ENCODE results near the gene KLF2.

KLF2 gene

DNA sequence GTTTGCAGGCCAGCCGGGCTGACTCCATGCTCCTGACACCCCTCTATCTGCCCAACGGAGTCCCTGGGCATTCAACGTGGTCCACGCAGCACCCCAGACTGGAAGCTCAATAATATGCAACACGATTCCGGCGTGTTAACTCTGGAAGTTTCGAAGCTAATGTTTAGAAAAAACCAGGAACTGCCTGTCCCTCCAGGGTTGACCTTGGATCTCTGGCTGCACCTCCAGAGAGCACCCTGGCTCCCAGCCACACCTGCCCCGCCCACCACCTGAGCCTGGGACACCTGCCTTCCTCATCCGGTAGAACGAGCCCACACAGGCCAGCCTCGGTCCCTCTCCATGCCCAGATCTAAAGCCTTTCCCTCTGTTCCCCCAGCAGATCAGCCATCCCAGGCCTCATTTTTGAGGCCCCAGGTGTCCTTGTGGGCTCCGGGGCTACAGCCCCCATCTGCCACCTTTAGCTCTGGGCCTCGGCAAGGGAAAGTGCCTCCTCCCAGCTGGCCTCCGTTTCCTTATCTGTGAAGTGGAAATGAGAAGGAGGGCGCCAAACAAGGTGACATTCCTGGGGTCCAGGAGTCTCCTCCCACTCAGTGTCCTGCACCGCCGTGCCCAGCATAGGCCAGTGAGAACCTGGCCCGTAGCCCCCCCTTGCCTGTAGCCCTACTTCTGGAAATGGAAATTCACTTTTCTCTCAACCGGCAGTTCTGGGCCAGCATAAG, 38.7 kb downstream of the KLF2 start:
- DNase-seq (ENCODE audit: low read depth in 2 of 2): no peak

DNA sequence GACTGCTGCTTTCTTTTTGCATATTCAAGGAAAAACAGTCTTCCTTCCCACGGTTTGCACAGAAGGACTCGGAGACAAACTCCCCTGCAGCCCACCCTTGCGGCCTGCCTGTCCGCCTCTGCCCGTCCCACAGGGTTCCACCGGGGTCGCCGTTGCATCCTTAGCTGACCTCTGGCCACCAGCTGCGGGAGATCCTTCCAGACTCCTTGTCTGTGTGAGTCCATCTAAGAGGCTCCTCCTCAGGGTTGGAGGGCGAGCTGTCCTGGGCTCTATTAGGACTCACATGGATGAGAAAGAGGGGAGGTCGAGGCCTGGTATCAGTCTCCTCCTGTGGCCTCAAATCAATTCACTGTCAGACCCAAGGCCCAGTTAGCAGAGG, 39.2 kb downstream of the KLF2 start:
- no peak for DNase-seq (ENCODE audit: low read depth in 2 of 2)

DNA sequence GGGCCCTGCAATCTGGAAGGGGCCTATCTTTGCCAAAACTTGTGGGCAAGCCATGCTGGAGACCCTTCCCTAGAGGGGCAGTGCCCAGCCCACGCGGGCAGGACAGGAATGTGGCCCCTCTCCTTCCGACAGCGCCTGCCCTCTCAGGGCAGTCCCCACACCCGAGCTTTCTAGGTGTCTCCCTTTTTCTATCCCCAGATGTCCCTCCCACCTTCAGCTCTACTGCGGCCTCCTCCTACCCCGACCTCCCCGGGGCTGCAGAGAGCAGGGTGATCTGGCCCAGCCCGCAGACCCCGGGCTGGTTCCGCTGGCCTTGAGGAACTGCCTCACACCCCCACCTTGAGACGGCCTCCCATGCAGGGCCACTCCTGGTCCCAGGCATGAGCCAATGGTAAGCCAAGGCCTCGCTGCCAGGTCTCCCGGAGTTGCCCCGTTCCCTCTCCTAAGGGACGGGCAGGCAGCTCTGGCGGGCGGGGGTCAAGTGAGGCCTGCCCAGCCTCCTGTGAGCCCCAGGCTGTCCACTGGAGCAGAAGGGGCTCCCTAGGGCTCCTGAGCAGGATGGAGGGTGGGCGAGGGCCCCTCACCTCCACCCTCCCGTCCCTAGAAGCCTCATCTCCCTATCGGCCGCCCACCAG, 39.7 kb downstream of the KLF2 start:
- no peak for DNase-seq (ENCODE audit: low read depth in 2 of 2)

DNA sequence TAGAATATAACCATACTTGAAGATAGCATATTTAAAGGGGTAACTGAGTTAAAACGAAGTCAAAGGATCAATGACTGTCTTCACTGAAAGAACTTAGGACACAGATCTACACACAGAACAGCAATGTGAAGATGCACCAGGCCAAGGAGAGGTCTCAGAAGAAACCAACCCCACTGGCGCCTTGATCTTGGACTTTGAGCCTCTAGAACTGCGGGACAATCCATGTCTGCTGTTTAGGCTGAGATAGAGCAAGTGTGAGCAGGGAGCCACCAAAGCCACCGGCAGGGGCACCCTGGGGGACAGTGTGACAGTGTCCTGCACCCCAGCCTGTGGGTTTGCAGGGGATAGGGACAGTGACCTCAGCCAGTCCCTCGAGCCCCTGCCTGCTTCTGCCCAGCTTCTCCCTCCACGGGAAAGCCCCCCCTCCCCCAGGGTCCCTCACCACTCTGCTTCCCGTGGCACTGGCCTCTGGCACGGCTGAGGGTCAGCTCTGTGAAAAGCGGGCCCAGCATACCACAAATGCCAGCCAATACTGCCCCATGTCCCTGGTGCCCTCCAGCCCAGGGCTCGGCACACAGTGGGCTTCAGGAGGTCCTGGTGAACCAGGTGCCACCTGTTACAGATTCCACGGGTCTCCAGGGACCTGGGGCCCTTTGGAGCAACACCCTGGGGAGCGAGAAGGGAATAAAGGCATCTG, 40.8 kb downstream of the KLF2 start:
- no peak for DNase-seq (ENCODE audit: low read depth in 2 of 2)

DNA sequence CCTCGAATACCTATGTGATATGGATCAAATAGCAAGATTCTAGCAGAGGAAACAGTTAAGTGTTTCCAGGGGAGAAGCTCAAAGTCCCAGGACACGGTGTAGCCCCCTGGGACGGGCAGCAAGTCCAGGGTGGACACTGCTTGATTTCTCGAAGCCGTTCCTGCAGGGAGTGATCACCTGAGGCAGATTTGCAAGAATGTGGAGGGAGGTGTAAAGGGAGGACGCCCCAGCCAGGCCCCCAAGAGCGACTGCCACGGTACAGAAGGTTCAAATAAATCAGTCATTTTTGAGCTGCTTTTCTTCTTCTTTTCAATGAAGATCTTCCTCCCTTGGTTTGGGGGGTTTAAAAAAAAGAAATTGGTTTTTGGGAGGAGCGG, 41.4 kb downstream of the KLF2 start:
- no peak for DNase-seq (ENCODE audit: low read depth in 2 of 2)

DNA sequence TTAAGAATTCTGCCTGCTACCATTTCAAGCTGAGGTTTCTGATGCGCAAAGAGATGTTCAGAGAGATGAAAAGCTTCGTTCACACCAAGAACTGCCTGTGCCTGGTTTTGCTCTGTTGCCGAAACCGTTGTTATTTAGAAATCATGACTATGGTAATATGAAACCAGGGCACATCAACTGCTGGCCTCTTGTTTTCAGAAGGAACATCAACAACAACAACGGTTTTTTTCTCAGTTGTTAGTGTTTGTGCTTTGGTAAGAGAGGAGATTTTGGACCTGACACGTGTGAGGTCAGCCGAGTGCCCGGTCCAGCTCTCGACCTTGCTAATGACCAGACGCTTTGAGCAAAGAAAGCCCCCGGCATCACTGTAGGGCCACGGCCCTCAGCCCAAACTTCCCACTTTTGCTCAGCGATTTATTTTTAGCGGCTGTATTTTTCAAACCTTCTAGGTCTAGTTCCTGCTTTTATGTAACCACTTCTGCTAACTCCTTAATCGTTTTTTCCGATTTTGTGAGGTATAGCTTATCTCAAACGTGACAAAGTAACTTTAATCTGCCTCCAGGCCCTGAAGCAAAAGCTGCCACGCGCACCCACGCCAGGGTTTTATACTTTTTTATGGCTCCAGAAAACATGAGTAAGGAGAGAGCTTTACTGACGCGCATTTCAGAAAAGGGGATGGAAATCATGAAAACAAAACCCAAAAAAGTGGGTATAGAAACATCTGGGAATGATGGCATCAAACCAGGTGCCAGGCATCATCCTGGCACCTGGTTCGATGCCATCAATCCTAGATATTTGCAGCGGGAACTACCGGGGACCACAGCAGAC, 42.0 kb downstream of the KLF2 start:
- DNase-seq (ENCODE audit: low read depth in 2 of 2): no peak

DNA sequence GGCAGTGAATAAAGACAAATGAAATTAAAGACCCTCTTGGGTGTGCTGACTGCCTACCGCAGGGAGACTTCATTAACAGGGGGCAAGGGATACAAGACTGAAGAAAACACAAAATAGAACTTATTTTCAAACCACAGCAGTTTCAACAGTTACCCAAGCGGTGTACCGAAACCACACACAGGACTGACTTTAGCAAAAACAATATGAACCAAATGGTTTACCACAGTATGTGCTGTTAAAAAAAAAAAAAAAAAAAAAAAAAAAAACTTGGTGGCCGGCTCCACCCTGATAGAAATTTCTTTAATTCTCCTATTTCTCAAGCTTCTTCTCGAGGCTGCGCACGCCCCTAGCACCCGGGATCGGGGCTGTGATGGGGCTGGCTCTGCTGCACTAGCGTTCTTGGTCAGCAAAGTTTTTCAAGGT, 42.6 kb downstream of the KLF2 start:
- DNase-seq (ENCODE audit: low read depth in 2 of 2): peak in 1 of 2 donors; percentile 21

DNA sequence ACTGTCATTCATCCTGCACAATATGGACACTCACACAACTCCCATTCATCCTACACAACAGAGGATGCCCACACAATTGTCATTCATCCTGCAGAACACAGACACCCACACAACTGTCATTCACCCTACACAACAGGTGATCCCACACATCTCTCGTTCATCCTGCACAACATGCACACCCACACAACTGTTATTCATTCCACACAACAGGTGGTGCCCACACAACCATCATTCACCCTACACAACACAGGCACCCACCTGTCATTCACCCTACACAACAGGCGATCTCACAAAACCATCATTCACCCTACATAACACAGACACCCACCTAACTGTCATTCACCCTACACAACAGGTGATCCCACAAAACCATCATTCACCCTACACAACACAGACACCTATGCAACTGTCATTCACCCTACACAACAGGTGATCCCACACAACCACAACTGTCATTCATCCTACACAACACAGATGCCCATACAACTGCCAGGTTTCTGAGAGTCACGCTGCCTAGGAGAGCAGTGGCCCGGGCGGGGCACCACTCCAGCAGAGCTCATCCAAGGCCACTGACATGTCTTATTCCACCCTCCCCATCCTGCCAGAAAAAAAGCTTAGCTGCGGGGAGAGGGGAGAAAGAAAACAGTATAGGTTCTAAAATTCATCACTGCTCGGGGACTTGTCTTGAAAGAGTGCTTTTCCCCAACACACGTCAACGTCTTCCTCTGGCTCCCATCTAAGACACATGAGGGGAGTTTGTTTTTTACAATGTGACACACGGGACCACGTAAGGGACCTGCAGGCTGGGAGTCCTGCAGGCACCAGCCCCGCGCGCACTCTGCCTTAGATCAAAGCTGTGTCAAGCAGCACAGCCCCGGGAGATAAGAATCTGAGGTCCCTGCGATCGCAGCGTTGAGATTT, 44.0 kb downstream of the KLF2 start:
- DNase-seq (ENCODE audit: low read depth in 2 of 2): no peak

DNA sequence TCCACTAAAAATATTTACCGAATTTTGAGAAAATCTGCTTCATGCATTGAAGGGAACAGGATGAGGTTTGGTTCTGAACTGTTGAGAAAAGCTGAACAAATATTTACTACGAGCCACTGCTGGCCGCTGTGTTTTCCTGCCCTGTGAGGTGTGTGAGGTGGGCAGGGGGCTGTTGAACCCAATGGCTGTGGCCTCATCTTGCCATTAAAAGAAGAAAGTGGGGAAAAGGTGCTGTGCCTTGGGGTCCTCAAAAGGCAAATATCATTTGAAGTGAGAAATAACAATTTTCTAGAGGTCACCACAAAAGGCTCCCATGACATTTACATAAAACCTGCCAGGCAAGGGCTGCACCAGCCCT, 44.7 kb downstream of the KLF2 start:
- DNase-seq (ENCODE audit: low read depth in 2 of 2): no peak

DNA sequence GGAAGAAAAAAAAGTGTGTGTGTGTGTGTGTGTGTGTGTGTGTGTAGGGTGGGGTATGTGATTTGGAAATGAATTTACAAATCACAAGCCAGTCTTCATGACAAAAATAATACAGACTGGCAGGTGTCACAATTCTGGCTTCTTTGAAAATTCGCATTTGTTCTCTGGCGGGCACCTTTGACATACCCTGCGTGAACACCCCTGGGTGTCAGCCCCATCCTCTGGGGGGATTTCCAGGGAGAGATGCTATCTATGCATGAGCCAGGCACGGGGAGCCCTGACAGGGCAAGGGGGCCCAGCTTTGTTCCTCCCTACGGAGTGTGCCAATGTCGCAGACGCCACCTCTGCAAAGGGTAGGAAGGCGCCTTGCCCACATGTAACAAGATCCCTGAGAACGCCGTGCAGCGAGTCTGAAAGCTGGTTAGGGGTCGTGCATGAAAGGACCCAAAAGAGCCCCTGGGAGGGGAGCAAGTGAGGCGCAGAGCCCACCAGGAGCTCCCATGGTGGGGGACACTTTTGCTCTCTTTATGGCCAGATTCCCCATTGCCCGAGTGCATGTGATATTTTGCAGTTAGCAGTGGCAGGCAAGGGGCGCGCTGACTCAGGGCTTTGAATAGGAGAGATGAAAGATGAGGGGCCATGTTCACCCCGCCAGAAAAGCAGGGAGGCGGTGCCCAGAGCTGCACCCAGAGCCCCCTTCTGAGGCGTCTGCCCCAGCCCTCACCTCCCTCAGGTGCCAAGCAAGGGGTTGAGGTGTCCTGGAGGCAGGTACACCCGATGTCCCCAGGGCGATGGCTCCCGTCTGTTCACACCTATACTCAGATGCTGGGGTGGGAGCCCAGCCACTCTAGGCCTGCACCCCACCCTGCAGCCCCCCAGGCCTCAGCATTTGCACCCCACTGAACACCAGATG, 45.3 kb downstream of the KLF2 start:
- DNase-seq (ENCODE audit: low read depth in 2 of 2): peak in 1 of 2 donors; percentile 27

DNA sequence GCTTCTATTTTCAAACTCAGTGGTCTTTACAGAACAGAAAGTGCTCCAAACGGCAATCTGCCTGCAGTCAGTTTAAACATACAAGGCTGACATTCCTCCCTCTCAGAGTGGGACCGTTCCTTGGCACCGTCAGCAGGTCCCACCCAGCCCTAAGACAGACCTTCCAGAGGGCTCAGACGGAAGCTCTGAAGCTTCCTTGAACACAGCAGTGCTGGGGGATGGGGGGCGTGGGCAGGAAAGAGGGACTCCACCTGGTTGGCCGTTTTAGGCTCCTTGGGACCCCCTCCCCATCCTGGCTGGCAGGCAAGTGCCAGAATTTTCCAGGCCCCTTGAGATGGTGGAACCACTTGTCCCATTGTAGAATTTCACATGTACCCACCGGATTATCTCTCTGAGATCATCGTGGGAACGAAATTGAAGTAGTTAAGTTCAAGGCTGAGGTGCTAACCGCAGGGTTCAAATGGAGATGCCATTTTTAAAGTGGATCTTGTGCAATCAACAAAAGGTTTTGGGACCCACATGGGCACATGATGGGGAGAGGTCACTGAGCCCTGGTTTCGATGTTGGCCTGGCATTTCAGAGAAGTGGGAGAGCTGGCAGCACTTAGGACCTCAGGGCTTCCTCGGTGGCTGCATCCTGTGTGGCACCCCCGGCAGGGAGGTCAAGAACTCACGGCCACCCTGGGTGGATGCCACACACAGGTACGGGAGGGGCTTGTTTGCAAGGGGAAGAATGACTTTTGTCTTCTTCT, 46.2 kb downstream of the KLF2 start:
- DNase-seq (ENCODE audit: low read depth in 2 of 2): no peak

DNA sequence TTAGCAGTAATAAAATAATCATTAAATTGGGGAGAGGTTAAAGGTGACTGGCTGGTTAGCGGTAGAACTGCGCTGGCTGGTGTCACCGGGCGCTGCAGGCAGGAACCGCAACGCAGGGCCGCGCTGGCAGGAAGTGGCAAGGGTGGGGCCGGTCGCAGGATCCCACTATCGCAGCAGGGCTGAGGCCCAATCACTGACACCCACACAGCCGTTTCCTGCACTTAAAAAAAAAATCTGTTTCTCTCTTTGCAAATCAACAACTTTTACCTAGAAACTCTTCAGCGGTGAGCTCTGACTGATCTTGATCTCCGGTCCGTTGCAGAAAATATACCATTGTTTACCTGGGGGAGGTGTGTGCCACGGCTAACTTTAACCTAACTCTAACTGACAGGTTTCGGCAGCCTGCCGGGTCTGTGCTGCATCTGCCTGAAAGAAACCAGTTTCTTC, 46.9 kb downstream of the KLF2 start:
- DNase-seq (ENCODE audit: low read depth in 2 of 2): peak; percentile 76 to 78

DNA sequence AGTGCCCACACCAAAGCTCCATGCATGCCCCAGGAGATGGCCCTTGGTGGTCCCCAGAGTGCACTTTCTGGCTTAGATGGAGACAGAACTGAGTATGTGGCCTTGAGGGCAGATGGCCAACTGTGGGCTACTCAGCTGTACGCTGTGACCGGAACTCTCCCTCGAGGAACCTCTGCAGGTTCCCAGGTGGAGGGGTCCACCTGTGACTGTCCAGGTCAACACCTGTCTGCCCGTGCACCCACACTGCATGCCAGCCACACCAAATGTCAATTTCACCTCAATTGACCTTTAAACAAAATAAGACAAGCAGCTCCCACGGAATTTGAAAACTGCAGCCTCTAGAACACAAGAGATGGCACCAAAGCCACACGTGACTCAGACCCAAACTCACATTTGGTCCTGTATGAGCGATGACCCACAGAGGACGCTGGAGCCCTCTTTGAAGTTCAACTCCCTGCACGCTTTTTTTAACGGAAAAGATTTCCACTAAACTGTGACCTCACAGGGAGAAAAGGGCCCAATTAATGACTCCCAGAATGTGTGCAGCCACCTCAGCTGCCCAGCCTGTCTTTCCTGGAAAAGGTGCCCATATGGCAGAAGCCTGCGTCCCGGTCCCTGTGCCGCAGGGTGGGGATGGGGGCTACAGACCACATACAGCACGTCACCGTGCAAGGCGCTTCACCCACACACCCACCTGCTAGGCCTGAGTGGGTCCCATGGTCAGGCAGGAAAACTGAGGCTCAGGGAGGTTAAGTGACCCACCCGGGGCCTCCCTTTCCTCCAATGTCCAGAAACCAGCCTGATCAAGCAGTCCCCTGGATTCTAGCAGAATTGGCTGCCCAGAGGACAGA, 47.7 kb downstream of the KLF2 start:
- DNase-seq (ENCODE audit: low read depth in 2 of 2): no peak

DNA sequence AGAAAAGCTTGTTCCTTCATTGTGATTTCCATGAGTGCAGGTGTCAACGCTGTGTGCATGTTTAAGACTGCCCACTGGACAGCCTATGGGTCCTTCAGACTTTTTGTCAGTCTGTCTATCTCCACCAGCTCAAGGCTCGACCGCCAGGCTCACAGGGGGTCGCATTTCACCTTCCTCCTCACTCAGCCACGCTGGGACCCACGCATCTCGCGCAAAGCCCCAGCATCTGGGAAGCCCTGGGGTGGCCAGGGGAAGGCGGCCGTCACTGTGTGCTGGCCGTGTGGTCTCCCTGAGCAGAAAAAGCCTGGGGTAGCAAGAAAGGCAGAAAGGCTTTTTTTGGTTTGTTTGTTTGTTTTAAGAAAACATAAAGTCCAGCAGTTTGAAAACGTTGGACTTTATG, 48.5 kb downstream of the KLF2 start:
- DNase-seq (ENCODE audit: low read depth in 2 of 2): no peak

DNA sequence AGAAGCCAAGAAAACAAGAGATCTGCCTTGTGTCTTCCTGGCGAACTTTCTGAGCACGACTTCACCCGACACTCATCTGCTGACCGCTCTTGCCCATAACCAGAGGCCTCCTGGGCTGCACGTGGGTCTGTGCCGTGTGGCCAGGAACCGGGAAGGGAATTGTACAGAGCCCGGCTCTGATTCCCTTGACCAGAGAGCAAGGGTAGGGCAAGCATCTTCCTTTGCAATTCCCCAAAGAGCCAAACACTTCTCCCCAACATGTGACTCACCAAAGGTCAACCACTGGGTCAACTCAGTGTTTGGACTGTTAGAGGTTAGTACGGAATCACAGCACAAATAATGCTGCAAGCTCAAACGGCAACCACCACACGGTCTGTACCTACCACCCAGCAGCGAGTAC, 48.9 kb downstream of the KLF2 start:
- no peak for DNase-seq (ENCODE audit: low read depth in 2 of 2)

DNA sequence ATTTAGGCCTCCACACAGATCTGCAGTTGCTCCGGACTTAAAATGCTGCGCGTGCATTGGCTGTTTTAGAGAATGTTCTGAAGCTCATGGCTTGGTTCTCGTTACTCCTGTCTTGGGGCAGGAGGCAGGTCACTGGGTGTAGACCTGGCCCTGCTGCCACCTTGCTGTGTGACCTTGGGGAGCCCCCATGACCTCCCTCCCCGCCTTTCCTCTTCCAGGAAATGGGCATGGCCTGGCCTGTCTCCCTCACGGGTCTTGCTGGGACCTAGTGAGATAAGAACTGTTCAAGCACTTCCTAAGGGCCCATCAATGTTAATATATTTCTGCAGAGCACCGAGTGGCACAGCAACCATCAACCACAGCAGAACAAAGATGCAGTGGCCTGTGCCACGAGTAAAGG, 49.4 kb downstream of the KLF2 start:
- DNase-seq (ENCODE audit: low read depth in 2 of 2): no peak

DNA sequence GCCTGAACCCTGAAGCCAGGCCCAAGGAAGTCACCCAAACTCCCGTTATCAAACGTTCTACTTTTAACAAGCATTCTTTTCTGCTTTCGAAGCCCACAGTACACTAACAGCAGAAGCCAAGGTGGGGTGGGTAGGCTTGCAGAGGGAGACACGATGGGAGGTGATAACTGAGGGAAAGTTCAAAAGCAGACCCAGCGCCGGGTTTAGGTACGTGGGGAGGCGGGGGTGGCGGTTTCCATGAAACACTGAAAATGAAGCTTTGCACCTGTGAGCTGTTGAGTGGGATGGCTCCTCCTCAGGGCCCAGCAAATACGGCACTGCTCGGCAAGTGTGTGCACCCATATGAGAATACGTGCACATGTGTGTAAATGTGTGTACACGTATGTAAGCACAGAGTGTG, 49.8 kb downstream of the KLF2 start:
- DNase-seq (ENCODE audit: low read depth in 2 of 2): peak in 1 of 2 donors; percentile 17

DNA sequence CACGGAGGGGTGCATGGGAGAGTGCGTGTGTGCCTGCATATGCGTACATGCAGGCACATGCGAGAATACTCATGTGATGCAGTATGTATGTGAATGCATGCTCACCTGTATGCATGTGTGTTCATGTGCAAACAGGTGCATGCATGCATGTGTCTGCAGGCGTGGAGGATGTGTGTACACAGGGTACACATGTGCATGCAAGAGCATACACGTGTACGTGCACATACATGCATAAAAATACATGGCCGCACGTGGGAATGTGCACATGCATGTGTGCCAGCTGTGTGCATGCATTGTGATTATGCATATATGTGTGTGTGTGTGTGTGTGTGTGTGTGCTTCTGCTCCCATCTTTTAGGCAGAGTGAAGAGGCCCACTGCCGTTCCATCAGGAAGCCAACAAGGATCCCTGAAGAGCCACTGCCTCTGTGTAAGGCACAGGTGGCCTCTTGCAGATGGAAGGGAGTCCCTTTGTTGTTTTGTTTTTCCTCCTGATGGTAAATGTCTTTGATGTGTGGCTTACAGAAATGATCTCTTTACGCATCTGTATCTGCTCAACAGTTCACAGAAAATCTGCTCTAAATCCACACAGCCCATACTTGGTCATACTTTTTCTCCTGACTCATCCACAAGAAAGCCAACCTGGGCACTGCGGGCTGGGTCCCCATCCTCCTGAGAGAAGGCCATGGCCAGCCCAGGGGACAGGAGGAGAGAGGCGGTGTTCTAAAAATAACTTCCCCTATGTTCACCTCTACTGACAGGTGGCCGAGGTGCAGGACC, 50.7 kb downstream of the KLF2 start:
- DNase-seq (ENCODE audit: low read depth in 2 of 2): no peak
